Measurements from ENCODE around the gene CSMD2.

The CSMD2 gene

GRCh38 chr1:33716976-33717688 lies 447.9 kb downstream of the CSMD2 start:
- Histone ChIP-seq H3K27me3 (ENCODE audit: insufficient read depth, low read depth, severe bottlenecking) (peaks cover 87% of the 10 kb centered on the region), H3K27ac (no peak overlapping the region), H3K36me3 (no peaks in the 10 kb centered on the region), H3K4me3 (ENCODE audit: low read depth, low read length) (no peak overlapping the region), H3K9me3 (ENCODE audit: severe bottlenecking) (no peaks in the 10 kb centered on the region)
- DNase-seq: no peak
- no peak for TF ChIP-seq CTCF (IDR thresholded peaks at IDR 0.05; ENCODE audit: low read depth, low read length)

- TF ChIP-seq CTCF (IDR thresholded peaks at IDR 0.05; ENCODE audit: low read depth, low read length): no peak
- DNase-seq: no peak
- Histone ChIP-seq H3K9me3 (ENCODE audit: severe bottlenecking) (no peaks in the 10 kb centered on the region), H3K36me3 (no peaks in the 10 kb centered on the region), H3K4me3 (ENCODE audit: low read depth, low read length) (no peak overlapping the region), H3K27ac (no peak overlapping the region), H3K27me3 (ENCODE audit: insufficient read depth, low read depth, severe bottlenecking) (peaks cover 90% of the 10 kb centered on the region)
Measured at GRCh38 chr1:33715195-33715811, 449.7 kb downstream of the CSMD2 start.

GRCh38 chr1:33714421-33714820 lies 450.6 kb downstream of the CSMD2 start:
- Histone ChIP-seq H3K4me3 (ENCODE audit: low read depth, low read length) (no peak overlapping the region), H3K36me3 (no peaks in the 10 kb centered on the region), H3K27ac (no peak overlapping the region), H3K27me3 (ENCODE audit: insufficient read depth, low read depth, severe bottlenecking) (peaks cover 90% of the 10 kb centered on the region), H3K9me3 (ENCODE audit: severe bottlenecking) (no peaks in the 10 kb centered on the region)
- TF ChIP-seq CTCF (IDR thresholded peaks at IDR 0.05; ENCODE audit: low read depth, low read length): no peak
- no peak for DNase-seq

- H3K4me3 ChIP-seq (ENCODE audit: low read depth, low read length): no peak overlapping the region
- H3K9me3 ChIP-seq (ENCODE audit: severe bottlenecking): no peaks in the 10 kb centered on the region
- peaks cover 90% of the 10 kb centered on the region for H3K27me3 ChIP-seq (ENCODE audit: insufficient read depth, low read depth, severe bottlenecking)
- H3K36me3 ChIP-seq: no peaks in the 10 kb centered on the region
- TF ChIP-seq CTCF (IDR thresholded peaks at IDR 0.05; ENCODE audit: low read depth, low read length): no peak
- no peak overlapping the region for H3K27ac ChIP-seq
- no peak for DNase-seq
Measured at GRCh38 chr1:33713058-33713877, 451.8 kb downstream of the CSMD2 start.

- Histone ChIP-seq H3K4me3 (ENCODE audit: low read depth, low read length) (no peak overlapping the region), H3K27ac (no peak overlapping the region), H3K36me3 (no peaks in the 10 kb centered on the region), H3K9me3 (ENCODE audit: severe bottlenecking) (no peaks in the 10 kb centered on the region), H3K27me3 (ENCODE audit: insufficient read depth, low read depth, severe bottlenecking) (peaks cover 86% of the 10 kb centered on the region)
- no peak for DNase-seq
- no peak for TF ChIP-seq CTCF (IDR thresholded peaks at IDR 0.05; ENCODE audit: low read depth, low read length)
Measured at GRCh38 chr1:33712186-33712585, 452.8 kb downstream of the CSMD2 start.

Data from WERI-Rb-1 (cell line).